Measurements from ENCODE around the gene LRRC8C.

DNA sequence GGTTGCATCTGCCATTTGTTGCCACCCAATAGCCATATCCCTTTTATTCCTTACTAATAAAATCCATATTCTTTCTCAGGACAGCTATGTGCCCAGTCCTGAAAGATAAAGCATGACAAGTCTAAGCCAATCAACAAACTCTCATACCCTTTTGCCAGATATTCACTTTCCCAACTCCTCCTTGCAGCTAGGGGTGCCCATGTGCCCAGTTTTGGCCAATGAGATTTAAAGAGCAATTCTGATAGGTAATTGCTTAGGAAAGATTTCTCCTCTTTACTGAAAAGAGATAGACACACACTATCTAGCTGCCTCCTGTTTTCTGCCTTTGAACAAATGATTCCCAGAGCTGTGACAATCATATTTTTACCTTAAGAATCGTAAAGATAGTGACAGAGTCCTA, 132.9 kb downstream of the LRRC8C start:
- TF ChIP-seq, protein P1, sequence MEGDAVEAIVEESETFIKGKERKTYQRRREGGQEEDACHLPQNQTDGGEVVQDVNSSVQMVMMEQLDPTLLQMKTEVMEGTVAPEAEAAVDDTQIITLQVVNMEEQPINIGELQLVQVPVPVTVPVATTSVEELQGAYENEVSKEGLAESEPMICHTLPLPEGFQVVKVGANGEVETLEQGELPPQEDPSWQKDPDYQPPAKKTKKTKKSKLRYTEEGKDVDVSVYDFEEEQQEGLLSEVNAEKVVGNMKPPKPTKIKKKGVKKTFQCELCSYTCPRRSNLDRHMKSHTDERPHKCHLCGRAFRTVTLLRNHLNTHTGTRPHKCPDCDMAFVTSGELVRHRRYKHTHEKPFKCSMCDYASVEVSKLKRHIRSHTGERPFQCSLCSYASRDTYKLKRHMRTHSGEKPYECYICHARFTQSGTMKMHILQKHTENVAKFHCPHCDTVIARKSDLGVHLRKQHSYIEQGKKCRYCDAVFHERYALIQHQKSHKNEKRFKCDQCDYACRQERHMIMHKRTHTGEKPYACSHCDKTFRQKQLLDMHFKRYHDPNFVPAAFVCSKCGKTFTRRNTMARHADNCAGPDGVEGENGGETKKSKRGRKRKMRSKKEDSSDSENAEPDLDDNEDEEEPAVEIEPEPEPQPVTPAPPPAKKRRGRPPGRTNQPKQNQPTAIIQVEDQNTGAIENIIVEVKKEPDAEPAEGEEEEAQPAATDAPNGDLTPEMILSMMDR (IDR thresholded peaks at IDR 0.05; ENCODE audit: low read length), result no peak
- TF ChIP-seq EZH2 (IDR thresholded peaks at IDR 0.05; ENCODE audit: borderline replicate concordance, low read length), result no peak

All from OCI-LY1 (cell line).